ENCODE measurements around the gene TMEM218. TPM values are rescaled to one million over a fixed set of nuclear protein-coding genes. Genes with fewer than 3 reads are reported as not detected.

Gene TMEM218
- total and polyA plus RNA-seq, 9 donors, result 13.0 to 37.3 (median 18.5) TPM

- Histone ChIP-seq H3K4me3 (no peak overlapping the region), H3K9me3 (no peaks in the 10 kb centered on the region), H3K36me3 (no peaks in the 10 kb centered on the region), H3K4me1 (ENCODE audit: insufficient read depth) (peaks cover 2% of the 10 kb centered on the region), H3K27me3 (no peaks in the 10 kb centered on the region), H3K27ac (no peak overlapping the region)
- no peak for DNase-seq
- 23 to 26% (median 25%) methylated on average over 8 of the region's 8 CpGs for WGBS, 3 donors
- TF ChIP-seq POLR2A (IDR thresholded peaks at IDR 0.05), result no peak
- TF ChIP-seq EP300 (IDR thresholded peaks at IDR 0.05), result no peak
- TF ChIP-seq, protein P1, sequence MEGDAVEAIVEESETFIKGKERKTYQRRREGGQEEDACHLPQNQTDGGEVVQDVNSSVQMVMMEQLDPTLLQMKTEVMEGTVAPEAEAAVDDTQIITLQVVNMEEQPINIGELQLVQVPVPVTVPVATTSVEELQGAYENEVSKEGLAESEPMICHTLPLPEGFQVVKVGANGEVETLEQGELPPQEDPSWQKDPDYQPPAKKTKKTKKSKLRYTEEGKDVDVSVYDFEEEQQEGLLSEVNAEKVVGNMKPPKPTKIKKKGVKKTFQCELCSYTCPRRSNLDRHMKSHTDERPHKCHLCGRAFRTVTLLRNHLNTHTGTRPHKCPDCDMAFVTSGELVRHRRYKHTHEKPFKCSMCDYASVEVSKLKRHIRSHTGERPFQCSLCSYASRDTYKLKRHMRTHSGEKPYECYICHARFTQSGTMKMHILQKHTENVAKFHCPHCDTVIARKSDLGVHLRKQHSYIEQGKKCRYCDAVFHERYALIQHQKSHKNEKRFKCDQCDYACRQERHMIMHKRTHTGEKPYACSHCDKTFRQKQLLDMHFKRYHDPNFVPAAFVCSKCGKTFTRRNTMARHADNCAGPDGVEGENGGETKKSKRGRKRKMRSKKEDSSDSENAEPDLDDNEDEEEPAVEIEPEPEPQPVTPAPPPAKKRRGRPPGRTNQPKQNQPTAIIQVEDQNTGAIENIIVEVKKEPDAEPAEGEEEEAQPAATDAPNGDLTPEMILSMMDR (IDR thresholded peaks at IDR 0.05), result no peak
- intact Hi-C loops (cut with DNase I), result loop anchor here in 1 of 4 donors (10.0 kb wide), 1 partner anchor 45 kb away; no protein-coding TSS in a partner anchor
Observed at GRCh38 chr11:125140233-125140632, 28.8 kb upstream of the TMEM218 start.

- DNase-seq, result no peak
- H3K36me3 ChIP-seq, result no peaks in the 10 kb centered on the region
- no peaks in the 10 kb centered on the region for H3K9me3 ChIP-seq
- WGBS, 3 donors, result 25 to 49% (median 42%) methylated on average over 3 of the region's 3 CpGs
- peaks cover 2% of the 10 kb centered on the region for H3K4me1 ChIP-seq (ENCODE audit: insufficient read depth)
- no peak overlapping the region for H3K27ac ChIP-seq
- H3K27me3 ChIP-seq, result no peaks in the 10 kb centered on the region
- intact Hi-C loops (cut with DNase I), result loop anchor here in 1 of 4 donors (10.0 kb wide), 1 partner anchor 45 kb away; no protein-coding TSS in a partner anchor
- TF ChIP-seq, protein P1 (IDR thresholded peaks at IDR 0.05), result no peak
- TF ChIP-seq EP300 (IDR thresholded peaks at IDR 0.05), result no peak
- TF ChIP-seq POLR2A (IDR thresholded peaks at IDR 0.05), result no peak
- no peak overlapping the region for H3K4me3 ChIP-seq
Observed at GRCh38 chr11:125139778-125140177, 28.4 kb upstream of the TMEM218 start.

DNA sequence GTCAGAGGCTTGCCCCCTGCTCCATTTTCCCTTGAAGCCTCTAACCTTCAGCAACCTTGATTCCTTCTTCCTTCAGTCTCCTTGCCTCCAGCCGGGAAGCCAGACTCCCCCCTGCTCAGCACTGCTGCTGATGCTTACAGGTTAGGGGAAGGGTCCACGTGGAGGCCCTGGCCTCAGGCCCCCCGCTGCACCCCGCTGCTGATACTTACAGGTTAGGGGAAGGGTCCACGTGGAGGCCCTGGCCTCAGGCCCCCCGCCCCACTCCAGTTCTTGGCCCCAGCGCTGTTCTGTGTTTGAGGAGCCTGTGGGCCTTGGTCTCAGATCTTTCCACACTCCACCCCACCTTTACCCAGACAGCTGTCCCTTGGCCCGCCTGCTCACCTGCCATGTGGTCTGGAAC lies 27.5 kb upstream of the TMEM218 start:
- Histone ChIP-seq H3K27ac (no peak overlapping the region), H3K36me3 (no peaks in the 10 kb centered on the region), H3K4me1 (ENCODE audit: insufficient read depth) (peaks cover 2% of the 10 kb centered on the region), H3K9me3 (no peaks in the 10 kb centered on the region), H3K4me3 (no peak overlapping the region), H3K27me3 (no peaks in the 10 kb centered on the region)
- TF ChIP-seq POLR2A (IDR thresholded peaks at IDR 0.05) (no peak), EP300 (IDR thresholded peaks at IDR 0.05) (no peak)
- TF ChIP-seq, protein P1 (IDR thresholded peaks at IDR 0.05), result no peak
- 79 to 88% (median 84%) methylated on average over 8 of the region's 8 CpGs for WGBS, 3 donors
- intact Hi-C loops (cut with DNase I), result no loop called here
- DNase-seq, result no peak

DNA sequence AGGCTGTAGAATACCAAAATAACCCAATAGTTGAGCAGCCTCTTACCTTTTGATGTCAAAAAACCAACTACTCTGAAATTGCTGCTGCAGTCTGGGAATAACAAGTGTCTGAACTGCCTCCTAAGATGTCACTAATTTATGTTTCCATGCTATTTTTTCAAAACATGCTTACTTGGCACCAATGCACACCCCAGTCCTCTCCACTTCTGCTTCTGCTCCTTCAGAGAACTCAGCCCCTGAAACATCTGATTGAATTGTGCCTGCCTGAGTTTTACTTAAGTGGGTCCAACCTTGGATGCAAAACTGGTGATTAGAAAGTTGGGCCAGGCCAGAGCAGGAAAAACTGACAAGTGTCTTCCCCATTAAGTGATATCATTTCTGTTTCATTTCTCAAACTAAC lies 24.6 kb upstream of the TMEM218 start:
- no peaks in the 10 kb centered on the region for H3K36me3 ChIP-seq
- no peaks in the 10 kb centered on the region for H3K4me1 ChIP-seq (ENCODE audit: insufficient read depth)
- no peak overlapping the region for H3K27ac ChIP-seq
- TF ChIP-seq, protein P1 (IDR thresholded peaks at IDR 0.05), result no peak
- TF ChIP-seq POLR2A (IDR thresholded peaks at IDR 0.05) (no peak), EP300 (IDR thresholded peaks at IDR 0.05) (no peak)
- DNase-seq, result no peak
- no peaks in the 10 kb centered on the region for H3K27me3 ChIP-seq
- intact Hi-C loops (cut with DNase I), result no loop called here
- H3K4me3 ChIP-seq, result no peak overlapping the region
- H3K9me3 ChIP-seq, result no peaks in the 10 kb centered on the region
